Liver (tissue), 3 donors: ENCODE data around the gene ECHS1.

ENCODE experiments used
- FOXA2 ChIP-seq: IDR thresholded peaks from 2 replicates; pipeline ENCODE4 v1.6.1; 2016; ENCODE audit warnings: antibody characterized with exemption
- JUND ChIP-seq, 2 donors: IDR thresholded peaks; 2 replicates each; pipeline ENCODE4 v1.6.1; 2016; ENCODE audit warnings: antibody characterized with exemption in 2 of 2
- TAF1 ChIP-seq: conservative IDR thresholded peaks from 2 replicates; pipeline ENCODE4 v1.6.1; 2016; ENCODE audit warnings: antibody characterized with exemption, mild to moderate bottlenecking
- YY1 ChIP-seq: IDR thresholded peaks from 2 replicates; pipeline ENCODE4 v1.6.1; 2016; ENCODE audit warnings: antibody characterized with exemption, mild to moderate bottlenecking
- TF ChIP-seq, protein P1 (sequence below): fragments of 150-350 bp; IDR thresholded peaks from 2 replicates; pipeline ENCODE4 v1.5.1; 2017; ENCODE audit warnings: improper control_type of control experiment, low read depth, low read length; ENCODE audit not compliant: missing input control
- TF ChIP-seq, protein P2 (sequence below): IDR thresholded peaks from 2 replicates; pipeline ENCODE4 v1.6.1; 2016; ENCODE audit warnings: antibody characterized with exemption
- donor health status: healthy.
- donor health status: healthy.

- TF ChIP-seq, protein P1, sequence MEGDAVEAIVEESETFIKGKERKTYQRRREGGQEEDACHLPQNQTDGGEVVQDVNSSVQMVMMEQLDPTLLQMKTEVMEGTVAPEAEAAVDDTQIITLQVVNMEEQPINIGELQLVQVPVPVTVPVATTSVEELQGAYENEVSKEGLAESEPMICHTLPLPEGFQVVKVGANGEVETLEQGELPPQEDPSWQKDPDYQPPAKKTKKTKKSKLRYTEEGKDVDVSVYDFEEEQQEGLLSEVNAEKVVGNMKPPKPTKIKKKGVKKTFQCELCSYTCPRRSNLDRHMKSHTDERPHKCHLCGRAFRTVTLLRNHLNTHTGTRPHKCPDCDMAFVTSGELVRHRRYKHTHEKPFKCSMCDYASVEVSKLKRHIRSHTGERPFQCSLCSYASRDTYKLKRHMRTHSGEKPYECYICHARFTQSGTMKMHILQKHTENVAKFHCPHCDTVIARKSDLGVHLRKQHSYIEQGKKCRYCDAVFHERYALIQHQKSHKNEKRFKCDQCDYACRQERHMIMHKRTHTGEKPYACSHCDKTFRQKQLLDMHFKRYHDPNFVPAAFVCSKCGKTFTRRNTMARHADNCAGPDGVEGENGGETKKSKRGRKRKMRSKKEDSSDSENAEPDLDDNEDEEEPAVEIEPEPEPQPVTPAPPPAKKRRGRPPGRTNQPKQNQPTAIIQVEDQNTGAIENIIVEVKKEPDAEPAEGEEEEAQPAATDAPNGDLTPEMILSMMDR, result no peak
- no peak for TF ChIP-seq YY1
- TF ChIP-seq, protein P2, sequence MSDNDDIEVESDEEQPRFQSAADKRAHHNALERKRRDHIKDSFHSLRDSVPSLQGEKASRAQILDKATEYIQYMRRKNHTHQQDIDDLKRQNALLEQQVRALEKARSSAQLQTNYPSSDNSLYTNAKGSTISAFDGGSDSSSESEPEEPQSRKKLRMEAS, result no peak
- TF ChIP-seq JUND (IDR thresholded peaks at IDR 0.05), result no peak
- no peak for TF ChIP-seq FOXA2
- no peak for TF ChIP-seq TAF1
Observed at GRCh38 chr10:133351408-133352318, 21.5 kb downstream of the ECHS1 start.
